ENCODE data around the gene RXRG.

The RXRG gene

GRCh38 chr1:165365341-165365740 lies 79.6 kb downstream of the RXRG start:
- TF ChIP-seq CTCF (conservative IDR thresholded peaks at IDR 0.05; ENCODE audit: low read depth, low read length), result no peak
- no peak overlapping the region for H3K4me3 ChIP-seq (ENCODE audit: low read depth, low read length)
- DNase-seq (ENCODE audit: low read depth), result no peak

GRCh38 chr1:165364568-165365133 lies 80.3 kb downstream of the RXRG start:
- no peak for TF ChIP-seq CTCF (conservative IDR thresholded peaks at IDR 0.05; ENCODE audit: low read depth, low read length)
- DNase-seq (ENCODE audit: low read depth), result no peak
- no peak overlapping the region for H3K4me3 ChIP-seq (ENCODE audit: low read depth, low read length)

- no peak for DNase-seq (ENCODE audit: low read depth)
- no peak overlapping the region for H3K4me3 ChIP-seq (ENCODE audit: low read depth, low read length)
These were observed 88.0 kb downstream of the RXRG start for GRCh38 chr1:165356876-165357275.

GRCh38 chr1:165355977-165356811 lies 88.7 kb downstream of the RXRG start, which contains the start of gene LMX1A:
TSS of gene LMX1A (minus strand) at chr1:165356715. CDS start at chr1:165355559, 1,156 bp downstream.
- H3K4me3 ChIP-seq (ENCODE audit: low read depth, low read length), result no peak within 1 kb of the TSS
- DNase-seq (ENCODE audit: low read depth), result no peak
- no peak for TF ChIP-seq CTCF (conservative IDR thresholded peaks at IDR 0.05; ENCODE audit: low read depth, low read length)

More at GRCh38 chr1:165356876-165357275, 88.0 kb downstream of the RXRG start:
- no peak for TF ChIP-seq CTCF (conservative IDR thresholded peaks at IDR 0.05; ENCODE audit: low read depth, low read length)

- DNase-seq (ENCODE audit: low read depth), result no peak
- H3K4me3 ChIP-seq (ENCODE audit: low read depth, low read length), result no peak overlapping the region
These were observed 89.6 kb downstream of the RXRG start for GRCh38 chr1:165355139-165355976.

GRCh38 chr1:165354739-165355138 lies 90.2 kb downstream of the RXRG start:
- no peak for DNase-seq (ENCODE audit: low read depth)
- TF ChIP-seq CTCF (conservative IDR thresholded peaks at IDR 0.05; ENCODE audit: low read depth, low read length), result no peak
- no peak overlapping the region for H3K4me3 ChIP-seq (ENCODE audit: low read depth, low read length)

More at GRCh38 chr1:165355139-165355976, 89.6 kb downstream of the RXRG start:
- no peak for TF ChIP-seq CTCF (conservative IDR thresholded peaks at IDR 0.05; ENCODE audit: low read depth, low read length)
